Measurements from ENCODE around the gene BPTF. TPM values are rescaled to one million over a fixed set of nuclear protein-coding genes. Genes with fewer than 3 reads are reported as not detected.

Gene BPTF
- total and polyA plus RNA-seq, 2 of the 8 experiments (the other 6 are each of a cell fraction or from before 2014, with no cell fraction given), result 107 to 228 TPM

GRCh38 chr17:67881083-67881482 is 55.8 kb downstream of the BPTF start:
- H3K79me1 ChIP-seq (ENCODE audit: low read depth, low read length), result no peaks in the 10 kb centered on the region; the same call in 1 of the 2 replicates
- H4K8ac ChIP-seq (ENCODE audit: extremely low read depth, insufficient read depth, low read length), result no peak overlapping the region
- peaks cover 2 to 21% (median 9%) of the 10 kb centered on the region in 4 experiments; a peak in 6 of 8 replicates for H3K36me3 ChIP-seq (ENCODE audit: control insufficient read depth in 2 of 4, insufficient read depth in 4 of 4, low read length in 3 of 4)
- peaks cover 3 to 8% of the 10 kb centered on the region in 2 experiments for H4K20me1 ChIP-seq (replicated peaks in 1 of 2; ENCODE audit: control insufficient read depth in 1 of 2, insufficient read depth in 2 of 2, low read length in 2 of 2)
- no peak overlapping the region for H3K4me2 ChIP-seq (ENCODE audit: insufficient read depth in 1 of 2, low read depth in 2 of 2, low read length in 2 of 2)
- CTCF ChIA-PET (ENCODE audit: partially characterized antibody), result interaction anchor here (1.0 to 1.1 kb wide), 2 partner anchors 61 to 62 kb away, joined by 3 read pairs; no protein-coding TSS in a partner anchor
- H2BK20ac ChIP-seq (ENCODE audit: low read length), result no peak overlapping the region
- H3K9me3 ChIP-seq (ENCODE audit: insufficient read depth in 2 of 2, low read depth in 1 of 2, low read length in 1 of 2), result no peaks in the 10 kb centered on the region
- H2AK5ac ChIP-seq (ENCODE audit: low read depth, low read length), result no peak overlapping the region
- FAIRE-seq (no peak), DNase-seq (ENCODE audit: low read depth in 1 of 2, low spot score in 2 of 2) (no peak)
- no peak overlapping the region for H3K9ac ChIP-seq (replicated peaks in 1 of 4; ENCODE audit: extremely low read depth in 1 of 4, low read depth in 3 of 4, low read length in 3 of 4)
- H2BK5ac ChIP-seq (ENCODE audit: low read depth, low read length), result no peak overlapping the region
- H3K27ac ChIP-seq (ENCODE audit: low read depth, low read length), result no peak overlapping the region
- H3K4me3 ChIP-seq (ENCODE audit: extremely low read depth in 1 of 4, insufficient read depth in 2 of 4, low read depth in 3 of 4, low read length in 4 of 4), result no peak overlapping the region
- no peak overlapping the region for H2BK120ac ChIP-seq (replicated peaks; ENCODE audit: low read depth, low read length)
- H2BK15ac ChIP-seq (ENCODE audit: low read length), result no peak overlapping the region
- POLR2A ChIA-PET (ENCODE audit: partially characterized antibody), result no interaction called here
- H4K91ac ChIP-seq (replicated peaks; ENCODE audit: insufficient read length, low read length), result no peak overlapping the region
- no peak overlapping the region for H2AFZ ChIP-seq (ENCODE audit: low read length)
- H3K14ac ChIP-seq (ENCODE audit: insufficient read length), result no peak overlapping the region
- H3K79me2 ChIP-seq (ENCODE audit: control insufficient read depth in 1 of 2, insufficient read depth in 2 of 2, low read length in 2 of 2), result peaks cover 0 to 67% of the 10 kb centered on the region in 2 experiments; a peak in 2 of 4 replicates
- TF ChIP-seq E2F6 (IDR thresholded peaks at IDR 0.05), result no peak
- no peak for TF ChIP-seq USF2 (IDR thresholded peaks at IDR 0.05; ENCODE audit: low read length)
- no peak for TF ChIP-seq EZH2 (IDR thresholded peaks at IDR 0.05; ENCODE audit: low read depth, low read length, severe bottlenecking)
- no peak for TF ChIP-seq TCF12 (IDR thresholded peaks at IDR 0.05; ENCODE audit: low read depth, low read length)
- no peak for TF ChIP-seq SAP30 (IDR thresholded peaks at IDR 0.05; ENCODE audit: insufficient read depth, insufficient replicate concordance, low read length)
- no peak for TF ChIP-seq CREB1 (IDR thresholded peaks at IDR 0.05)
- TF ChIP-seq SIN3A (conservative IDR thresholded peaks at IDR 0.05 in 1 of 2, IDR thresholded peaks at IDR 0.05 in 1 of 2; ENCODE audit: low read depth in 1 of 2, low read length in 2 of 2), result no peak
- no peak for TF ChIP-seq CBX8 (IDR thresholded peaks at IDR 0.05; ENCODE audit: borderline replicate concordance, low read depth, low read length)
- no peak for TF ChIP-seq TAF7 (optimal IDR thresholded peaks at IDR 0.05; ENCODE audit: borderline replicate concordance, low read depth, low read length)
- no peak for TF ChIP-seq CBX5 (IDR thresholded peaks at IDR 0.05; ENCODE audit: low read depth, low read length)
- no peak for TF ChIP-seq RXRA (IDR thresholded peaks at IDR 0.05; ENCODE audit: insufficient read depth, low read depth, low read length)
- no peak for TF ChIP-seq SP2 (IDR thresholded peaks at IDR 0.05; ENCODE audit: low read length)
- peak overlapping the region; percentile 30 for H3K56ac ChIP-seq (replicated peaks; ENCODE audit: insufficient read length, low read depth, low read length)
- H3K4ac ChIP-seq (replicated peaks; ENCODE audit: insufficient read length, low read depth, low read length), result no peak overlapping the region
- no peaks in the 10 kb centered on the region for H3K4me1 ChIP-seq (replicated peaks in 1 of 4; ENCODE audit: control insufficient read depth in 3 of 4, insufficient read depth in 4 of 4, low read length in 3 of 4)
- H3K23me2 ChIP-seq (ENCODE audit: low read depth, low read length), result no peaks in the 10 kb centered on the region
- H4K5ac ChIP-seq (ENCODE audit: insufficient read length, low read depth, low read length), result no peak overlapping the region
- no peak overlapping the region for H3K18ac ChIP-seq (ENCODE audit: extremely low read depth, low read length)
- H3K27me3 ChIP-seq (replicated peaks in 1 of 4; ENCODE audit: control insufficient read depth in 3 of 4, extremely low read depth in 1 of 4, insufficient read depth in 3 of 4, low read length in 3 of 4), result no peaks in the 10 kb centered on the region
- H3K23ac ChIP-seq (ENCODE audit: insufficient read length), result no peak overlapping the region
- 87% methylated on average over 1 of the region's 1 CpG; no CpG with 5 or more reads in 1 of the 2 experiments for WGBS, 2 experiments (ENCODE audit: extremely low coverage in 1 of 2, insufficient coverage in 1 of 2, insufficient read length in 1 of 2, insufficient replicate concordance in 2 of 2, low coverage in 1 of 2, low lambda C conversion rate in 2 of 2, missing lambda C conversion rate in 1 of 2)
- H2BK12ac ChIP-seq (ENCODE audit: low read depth, low read length), result no peak overlapping the region
